Endothelial cell of hepatic sinusoid (primary cell): ENCODE results near the gene AKR1E2.

Experiments used
- in situ Hi-C: cut with HindIII; loops from 2 replicates; pipeline ENCODE4 v1.10.0; 2017; ENCODE audit warnings: low sequenced_read_pairs

AKR1E2 gene

GRCh38 chr10:4888236-4888635, 62.2 kb downstream of the AKR1E2 start:
- in situ Hi-C loops, result no loop called here

- in situ Hi-C loops, result no loop called here
These were observed 64.0 kb downstream of the AKR1E2 start for GRCh38 chr10:4889959-4890358.

GRCh38 chr10:4892681-4893080, 66.7 kb downstream of the AKR1E2 start:
- in situ Hi-C loops, result no loop called here

GRCh38 chr10:4894335-4894734, 68.3 kb downstream of the AKR1E2 start:
- in situ Hi-C loops, result no loop called here
